ENCODE measurements around the gene USP44.
"Not testable (repeated sequence)": the region's sequence is repeated elsewhere in the genome, so short reads cannot be mapped to it uniquely, and the experiment has no call there.

Gene USP44

GRCh38 chr12:95551305-95551704, at the start of gene USP44:
USP44 (minus strand) TSS chr12:95551476; CDS start chr12:95534256, 17,220 bp downstream.
- no peak for DNase-seq

DNA sequence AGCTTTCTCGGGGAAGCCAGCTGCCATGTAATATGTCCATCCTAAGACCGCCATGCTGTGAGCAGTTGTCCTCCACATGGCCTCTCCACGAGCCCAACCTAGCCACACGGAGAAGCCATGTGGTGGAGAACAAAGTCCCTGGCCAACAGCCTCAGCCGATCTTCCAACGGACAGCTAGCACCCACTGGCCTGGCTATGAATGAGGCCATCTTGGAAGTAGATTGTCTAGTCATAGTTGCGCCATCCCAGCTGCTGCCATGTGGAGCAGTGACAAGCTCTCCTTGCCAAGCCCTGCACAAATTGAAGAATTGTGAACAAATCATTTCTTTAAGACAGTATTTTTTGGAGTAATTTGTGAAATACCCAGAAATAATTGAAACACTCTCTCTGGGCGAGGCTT, 49.3 kb upstream of the USP44 start:
- no peak for DNase-seq

- no peak for DNase-seq
Measured at GRCh38 chr12:95599880-95600279, 48.6 kb upstream of the USP44 start.

GRCh38 chr12:95594136-95594535, 42.9 kb upstream of the USP44 start:
- no peak for DNase-seq

- no peak for DNase-seq
Measured at GRCh38 chr12:95593266-95593871, 42.1 kb upstream of the USP44 start.

DNA sequence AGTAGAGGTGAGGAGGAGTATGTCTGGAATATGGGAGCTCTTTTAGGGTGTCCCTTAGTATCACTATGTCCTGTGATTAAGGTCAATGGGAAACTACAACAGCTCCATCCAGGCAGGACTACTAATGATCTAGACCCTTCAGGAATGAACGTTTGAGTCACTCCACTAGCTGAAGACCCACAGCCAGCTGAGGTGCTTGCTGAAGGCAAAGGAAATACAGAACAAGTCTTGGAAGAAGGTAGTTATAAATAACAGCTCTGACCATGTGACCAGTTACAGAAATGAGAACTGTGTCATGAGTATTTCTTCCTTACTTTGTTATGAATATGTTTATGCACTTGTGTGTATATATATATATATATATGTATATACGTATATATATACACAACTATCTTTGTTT, 40.5 kb upstream of the USP44 start:
- no peak for DNase-seq

- DNase-seq: no peak
Measured at GRCh38 chr12:95590775-95591174, 39.5 kb upstream of the USP44 start.

DNA sequence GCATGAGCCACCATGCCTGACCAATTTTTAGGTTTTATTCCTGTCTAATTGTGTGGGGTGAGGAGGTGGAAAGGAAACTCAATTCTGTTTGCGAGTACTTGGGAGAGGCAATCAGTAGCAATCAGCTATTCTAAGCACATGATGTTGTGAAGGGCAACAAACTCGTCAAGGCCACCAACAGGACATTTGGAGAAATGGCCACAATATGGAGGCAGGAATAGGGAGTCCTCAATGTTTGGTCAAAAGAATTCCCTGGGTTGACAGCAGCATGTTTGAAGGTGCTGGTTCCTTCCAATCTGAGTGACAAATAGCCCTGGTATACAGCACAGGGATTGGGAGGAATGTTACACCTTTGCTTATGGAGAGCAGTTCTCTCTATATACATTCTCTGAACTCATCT, 32.7 kb upstream of the USP44 start:
- DNase-seq: no peak

DNA sequence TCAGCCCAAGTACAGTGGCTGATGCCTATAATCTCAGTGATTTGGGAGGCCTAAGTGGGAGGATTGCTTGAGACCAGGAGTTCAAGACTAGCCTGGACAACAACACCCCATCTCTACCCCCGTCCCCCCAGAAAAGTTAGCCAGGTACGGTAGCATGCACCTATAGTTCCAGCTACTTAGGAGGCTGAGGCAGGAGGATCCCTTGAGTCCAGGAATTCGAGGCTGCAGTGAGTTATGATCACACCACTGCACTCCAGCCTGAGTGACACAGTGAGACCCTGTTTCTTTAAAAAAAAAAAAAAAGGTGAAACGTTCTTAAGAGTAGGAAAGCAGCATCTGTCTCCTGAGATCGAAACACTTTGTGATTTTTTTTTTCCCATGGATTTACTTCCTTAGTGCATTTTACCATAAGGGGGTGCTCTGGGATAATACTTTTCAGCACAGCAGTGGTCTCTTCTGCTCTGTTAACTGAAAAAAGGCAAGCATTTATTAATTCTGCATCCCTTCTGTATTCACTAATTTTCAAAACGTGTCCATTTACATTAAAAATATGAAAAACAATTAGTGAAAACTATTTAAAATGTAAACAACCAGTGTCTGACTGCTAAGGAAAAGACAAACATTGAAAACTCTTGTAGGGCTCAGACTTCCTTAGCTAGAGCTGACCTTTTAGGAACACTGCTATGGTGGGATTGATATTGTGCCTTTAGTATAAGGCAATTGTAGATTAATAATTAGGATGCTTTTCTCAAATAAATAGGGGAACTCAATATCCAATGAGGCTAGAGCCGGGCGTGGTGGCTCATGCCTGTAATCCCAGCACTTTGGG, 31.2 kb upstream of the USP44 start:
- DNase-seq: no peak

DNA sequence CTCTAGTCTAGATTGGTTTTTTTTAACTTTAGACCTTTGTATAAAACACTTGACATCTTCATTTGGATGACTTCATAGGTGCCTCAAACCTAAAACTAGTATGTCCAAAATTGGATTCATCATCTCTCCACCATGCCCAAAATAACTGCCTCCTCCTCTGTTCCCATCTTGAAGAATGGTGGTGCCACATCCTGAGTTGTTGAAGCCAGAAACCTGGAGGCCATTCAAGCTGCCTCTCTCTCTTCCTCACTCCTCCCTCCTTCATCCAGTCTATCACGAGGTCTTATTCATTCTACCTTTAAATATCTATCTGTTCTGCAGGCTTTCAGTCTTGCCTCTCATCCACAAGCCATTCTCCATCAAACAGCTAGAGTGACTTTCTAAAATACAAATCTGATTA, 26.5 kb upstream of the USP44 start:
- no peak for DNase-seq

DNA sequence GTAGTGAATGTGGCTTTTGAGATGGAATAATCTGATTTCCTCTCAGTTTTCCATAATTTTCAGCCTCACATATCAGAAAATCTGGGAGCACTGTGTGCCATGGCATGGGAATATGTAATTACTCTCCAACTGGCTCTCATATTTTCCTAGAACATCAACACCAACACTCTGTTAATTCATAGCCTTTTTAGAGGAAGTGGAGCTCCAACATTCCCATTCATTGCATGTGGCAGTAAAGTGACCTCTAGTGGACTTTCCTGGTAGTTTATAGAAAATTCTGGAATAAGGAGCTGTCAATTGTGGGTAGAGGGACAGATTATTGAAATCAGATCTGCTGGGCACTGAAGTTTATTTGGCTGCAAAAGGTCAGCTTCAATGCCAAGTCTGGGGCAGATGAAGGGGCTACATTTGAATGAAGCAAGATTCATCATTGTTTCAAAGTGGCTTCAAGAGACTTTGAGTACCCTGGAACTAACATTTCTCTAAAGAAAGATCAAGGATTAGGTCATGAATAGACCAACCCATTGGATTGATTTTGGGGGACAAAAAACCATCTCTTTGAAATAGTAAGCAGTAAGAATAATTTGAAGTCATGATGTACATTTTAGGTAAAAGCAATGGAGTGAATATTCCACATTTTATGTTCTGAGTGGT, 23.6 kb upstream of the USP44 start:
- DNase-seq: no peak

DNA sequence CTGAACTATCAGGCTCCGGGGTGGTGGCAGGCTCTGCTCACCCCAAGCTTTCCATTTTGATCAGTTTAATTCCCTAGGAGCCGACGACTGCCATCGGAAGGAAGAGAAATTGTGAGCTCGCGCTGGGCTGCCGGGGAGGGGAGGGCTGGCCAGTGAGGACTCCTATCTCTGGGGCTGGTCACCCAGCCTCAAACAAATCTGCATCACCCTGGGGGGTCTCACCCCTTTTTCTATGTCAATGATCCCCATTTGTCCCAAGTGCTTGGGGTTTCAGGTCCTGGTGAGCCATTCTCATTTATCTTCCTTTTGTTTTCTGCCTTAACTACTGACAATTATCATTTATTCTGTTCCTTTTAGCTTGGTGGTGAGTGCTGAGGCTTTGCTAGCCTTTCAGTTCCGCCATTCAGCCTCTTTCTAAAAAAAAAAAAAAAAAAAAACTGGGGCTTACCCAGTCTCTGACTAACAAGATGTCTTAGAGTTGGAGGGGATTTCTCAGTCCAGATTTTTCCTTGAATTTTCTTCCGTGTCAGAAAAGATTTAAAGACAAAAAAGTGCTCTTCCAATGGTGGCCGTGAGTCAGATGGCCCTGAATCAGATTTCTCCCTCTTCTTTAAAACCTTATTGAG, 22.8 kb upstream of the USP44 start:
- no peak for DNase-seq

DNA sequence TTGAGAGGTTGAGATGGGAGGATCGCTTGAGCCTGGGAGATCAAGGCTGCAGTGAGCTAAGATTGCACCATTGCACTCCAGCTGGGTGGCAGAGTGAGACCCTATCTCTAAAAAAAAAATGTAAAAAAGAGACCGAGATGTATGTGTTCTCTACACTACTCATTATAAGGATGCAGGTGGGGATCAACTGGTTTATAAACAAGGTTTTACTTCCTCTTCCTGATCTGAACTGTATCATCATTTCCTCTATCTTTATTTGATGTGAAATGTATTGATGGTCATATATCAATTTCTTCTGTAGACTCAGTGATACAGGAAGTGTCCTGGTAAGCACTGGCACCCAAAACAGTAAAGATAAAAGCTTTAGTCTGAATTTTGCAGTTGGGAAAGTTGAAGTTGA, 20.1 kb upstream of the USP44 start:
- no peak for DNase-seq

DNA sequence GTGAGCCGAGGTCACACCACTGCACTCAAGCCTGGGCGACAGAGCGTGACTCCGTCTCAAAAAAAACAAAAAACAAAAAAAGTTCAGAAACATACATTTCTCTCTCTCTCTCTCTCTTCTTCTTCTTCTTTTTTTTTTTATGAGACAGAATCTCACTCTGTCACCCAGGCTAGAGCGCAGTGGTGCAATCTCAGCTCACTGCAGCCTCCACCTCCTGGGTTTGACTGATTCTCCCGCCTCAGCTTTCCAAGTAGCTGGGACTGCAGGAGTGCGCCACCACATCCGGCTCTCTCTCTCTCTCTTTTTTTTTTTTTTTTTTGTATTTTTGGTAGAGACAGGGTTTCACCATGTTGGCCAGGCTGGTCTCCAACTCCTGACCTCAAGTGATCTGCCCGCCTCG, 16.8 kb upstream of the USP44 start:
- DNase-seq: not testable (repeated sequence)

GRCh38 chr12:95557625-95558024, 6.3 kb upstream of the USP44 start:
- DNase-seq: no peak

- DNase-seq: no peak
Measured at GRCh38 chr12:95554532-95555071, 3.3 kb upstream of the USP44 start.

DNA sequence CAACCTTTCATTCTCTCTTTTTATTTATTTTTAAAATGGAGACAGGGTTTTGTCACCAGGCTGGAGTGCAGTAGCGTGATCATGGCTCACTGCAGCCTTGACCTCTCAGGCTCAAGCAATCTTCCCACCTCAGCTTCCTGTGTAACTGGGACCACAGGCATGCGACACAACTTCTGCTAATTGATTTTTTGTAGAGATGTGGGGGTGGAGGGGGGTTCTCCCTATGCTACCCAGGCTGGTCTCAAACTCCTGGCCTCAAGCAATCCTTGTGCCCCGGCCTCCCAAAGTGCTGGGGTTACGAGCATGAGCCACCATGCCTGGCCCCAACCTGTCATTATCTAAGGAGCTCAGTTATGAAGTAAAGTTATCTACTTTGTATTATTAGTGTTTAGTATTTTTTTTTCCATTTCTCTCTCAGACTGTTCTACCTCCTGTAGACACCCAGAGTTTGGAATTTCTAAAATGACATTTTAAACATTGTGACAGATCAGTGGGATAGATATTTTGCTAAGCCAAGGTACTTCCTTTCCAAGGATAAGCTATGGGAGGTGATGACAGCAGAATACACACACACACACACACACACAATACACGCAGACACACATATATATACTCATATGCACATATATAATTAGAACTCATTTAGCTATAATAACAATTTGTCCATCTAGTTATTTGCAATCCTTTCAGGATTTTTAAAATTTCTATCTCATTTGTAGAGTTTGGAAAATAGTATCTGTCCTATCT, 2.1 kb upstream of the USP44 start:
- DNase-seq: no peak

- no peak for DNase-seq
Measured at GRCh38 chr12:95551913-95552516, 739 bp upstream of the USP44 start.

DNA sequence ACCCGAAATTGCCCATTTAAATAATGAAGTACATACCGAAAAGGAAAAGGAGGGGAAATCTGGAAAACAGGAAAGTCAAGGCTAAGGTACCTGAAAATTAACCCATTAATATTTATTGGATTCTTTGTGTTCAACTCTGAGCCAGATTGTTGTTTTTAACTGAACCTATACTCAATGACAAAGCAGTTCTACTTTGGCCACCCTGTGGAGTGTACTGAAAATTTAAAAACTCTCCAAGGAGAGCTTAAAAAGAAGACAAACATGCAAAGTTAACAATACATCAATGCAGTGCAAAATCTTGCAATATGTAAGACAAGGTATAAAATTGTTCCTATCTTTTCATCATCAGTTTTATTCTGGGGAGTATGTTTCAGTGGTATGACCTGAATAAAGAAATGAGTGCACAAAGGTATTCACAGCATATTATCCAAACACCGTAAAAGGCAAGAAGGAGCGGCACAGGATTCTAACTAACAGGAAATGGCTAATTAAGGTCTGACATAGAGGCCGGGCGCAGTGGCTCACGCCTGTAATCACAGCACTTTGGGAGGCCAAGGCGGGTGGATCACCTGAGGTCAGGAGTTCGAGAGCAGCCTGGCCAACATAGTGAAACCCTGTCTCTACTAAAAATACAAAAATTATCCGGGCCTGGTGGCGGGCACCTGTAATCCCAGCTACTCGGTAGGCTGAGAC, 1.7 kb downstream of the USP44 start:
- DNase-seq: no peak

DNA sequence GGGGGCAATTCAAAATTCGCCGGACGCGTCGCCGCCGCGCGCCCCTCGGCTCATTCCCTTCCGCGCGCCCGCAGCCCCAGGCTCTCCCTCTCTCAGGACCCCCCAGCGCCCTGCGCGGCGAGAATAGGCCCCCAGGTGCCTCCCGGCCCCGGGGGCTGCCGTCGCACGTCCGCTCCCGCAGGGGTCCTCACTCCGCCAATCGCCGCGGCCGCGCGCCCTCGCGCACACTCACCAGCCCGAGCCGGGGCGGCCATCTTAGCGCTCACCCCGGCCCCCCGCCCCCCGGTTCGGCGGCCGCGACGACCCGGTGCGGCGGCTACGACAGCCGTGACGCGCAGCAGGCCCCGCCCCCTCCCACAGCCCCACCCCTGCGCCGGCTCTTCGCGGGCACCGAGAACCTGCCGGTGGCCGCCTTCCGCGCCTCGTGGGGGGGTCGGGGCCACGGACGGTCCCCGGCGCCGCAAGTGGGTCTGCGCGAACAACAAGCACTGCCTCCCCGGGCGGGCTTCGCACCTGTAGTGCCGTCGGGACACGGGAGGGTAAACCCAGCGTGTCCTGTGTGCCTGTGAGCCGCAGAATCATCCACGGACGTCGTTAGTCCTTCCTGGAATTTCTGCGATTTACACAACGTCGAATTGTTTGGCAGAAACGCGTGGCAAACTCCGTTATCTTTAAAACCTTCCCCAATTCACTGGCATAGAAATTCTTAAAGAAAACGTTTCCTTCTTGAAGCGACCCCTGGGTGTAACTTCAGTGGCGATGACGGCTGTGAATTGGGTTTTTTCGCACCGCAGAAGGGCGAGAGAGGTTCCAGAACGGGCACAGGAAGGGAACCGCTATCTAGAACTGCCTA, 2.5 kb downstream of the USP44 start:
- DNase-seq: peak; percentile 75
